ENCODE measurements around the gene CACNA1C. TPM values are rescaled to one million over a fixed set of nuclear protein-coding genes. Genes with fewer than 3 reads are reported as not detected.
"Not testable (repeated sequence)": the region's sequence is repeated elsewhere in the genome, so short reads cannot be mapped to it uniquely, and the experiment has no call there.

The CACNA1C gene
- total RNA-seq, 1 donor from 2014 or later = 171 TPM

DNA sequence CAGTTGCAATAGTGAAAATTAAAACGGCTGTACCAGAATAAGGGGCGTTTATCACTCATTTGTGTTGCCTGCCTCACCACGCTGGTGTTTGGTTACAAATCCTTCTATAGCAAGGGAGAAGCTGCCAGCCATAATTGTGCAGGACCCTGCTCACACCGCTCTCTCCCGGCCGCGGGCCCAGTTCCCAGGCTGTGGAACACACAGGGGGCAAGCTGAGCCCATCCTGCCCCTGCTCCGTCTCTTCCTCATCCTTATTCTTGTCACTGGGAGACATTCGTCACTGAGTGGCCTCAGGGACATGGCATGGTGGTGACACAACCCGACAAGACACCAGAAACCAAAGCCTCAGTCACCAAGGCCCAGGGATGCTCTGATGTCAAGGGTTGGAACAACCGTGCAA, 625.6 kb downstream of the CACNA1C start:
- no peak for DNase-seq (ENCODE audit: missing footprints)
- no peak for ATAC-seq
- intact Hi-C loops (cut with DNase I) = no loop called here

DNA sequence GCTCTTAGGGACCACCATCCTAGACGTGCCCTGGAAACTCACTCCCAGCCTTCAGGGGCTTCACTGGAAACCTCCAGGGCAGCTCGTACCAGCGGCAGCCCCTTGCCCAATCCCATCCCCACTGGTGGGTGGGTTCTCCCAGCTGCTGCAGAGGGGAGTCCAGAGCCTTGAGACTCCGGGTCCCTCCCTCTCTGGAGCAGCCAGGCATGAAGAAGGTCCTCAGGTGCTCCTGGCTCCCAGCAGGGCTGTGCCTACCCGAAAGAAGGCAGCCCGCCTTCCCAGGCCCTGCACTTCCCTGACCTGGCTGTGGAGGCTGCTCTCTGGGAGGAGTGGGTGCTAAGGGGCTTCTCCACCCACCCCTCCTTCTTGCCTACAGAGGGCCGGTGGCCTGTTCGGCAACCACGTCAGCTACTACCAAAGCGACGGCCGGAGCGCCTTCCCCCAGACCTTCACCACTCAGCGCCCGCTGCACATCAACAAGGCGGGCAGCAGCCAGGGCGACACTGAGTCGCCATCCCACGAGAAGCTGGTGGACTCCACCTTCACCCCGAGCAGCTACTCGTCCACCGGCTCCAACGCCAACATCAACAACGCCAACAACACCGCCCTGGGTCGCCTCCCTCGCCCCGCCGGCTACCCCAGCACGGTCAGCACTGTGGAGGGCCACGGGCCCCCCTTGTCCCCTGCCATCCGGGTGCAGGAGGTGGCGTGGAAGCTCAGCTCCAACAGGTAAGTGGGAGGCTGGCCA, 626.5 kb downstream of the CACNA1C start:
- no peak for DNase-seq (ENCODE audit: missing footprints)
- intact Hi-C loops (cut with DNase I) = no loop called here
- no peak for ATAC-seq

DNA sequence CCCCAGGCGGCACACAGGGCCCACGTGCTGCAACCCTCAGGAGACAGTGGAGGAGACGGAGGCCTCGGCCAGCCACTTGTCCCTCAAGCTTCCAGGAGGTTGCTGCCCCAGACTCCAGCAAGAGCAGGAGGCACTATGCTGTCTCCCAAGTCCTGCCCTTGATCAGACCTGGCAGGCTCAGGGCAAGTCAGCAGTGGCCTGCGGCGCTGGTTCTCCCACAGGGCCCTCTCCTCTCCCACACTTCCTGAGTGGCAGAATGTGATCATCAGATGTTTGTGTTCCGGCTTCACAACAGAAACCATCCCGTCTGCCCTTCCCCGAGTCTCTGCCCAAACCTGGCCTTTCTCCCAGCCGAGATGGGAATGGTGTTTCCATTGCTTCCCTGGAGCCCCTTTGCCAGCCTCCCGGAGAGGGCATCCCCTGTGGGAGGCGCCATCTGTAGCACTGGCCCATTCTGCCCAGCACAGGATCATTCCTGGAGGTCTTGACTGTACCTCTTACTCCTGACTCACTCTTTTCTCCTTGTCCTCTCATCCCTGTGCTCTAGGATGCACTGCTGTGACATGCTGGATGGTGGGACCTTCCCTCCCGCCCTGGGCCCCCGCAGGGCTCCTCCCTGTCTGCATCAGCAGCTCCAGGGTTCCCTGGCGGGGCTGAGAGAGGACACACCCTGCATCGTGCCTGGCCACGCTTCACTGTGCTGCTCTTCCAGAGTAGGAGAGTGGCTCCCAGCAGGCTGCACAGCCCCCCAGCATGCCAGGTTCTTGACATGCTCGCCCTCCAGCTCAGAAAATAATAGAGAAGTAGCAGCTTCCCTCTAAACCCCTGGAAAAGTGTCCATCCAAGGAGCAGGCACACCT, 627.3 kb downstream of the CACNA1C start:
- intact Hi-C loops (cut with DNase I) = no loop called here
- no peak for ATAC-seq
- no peak for DNase-seq (ENCODE audit: missing footprints)

DNA sequence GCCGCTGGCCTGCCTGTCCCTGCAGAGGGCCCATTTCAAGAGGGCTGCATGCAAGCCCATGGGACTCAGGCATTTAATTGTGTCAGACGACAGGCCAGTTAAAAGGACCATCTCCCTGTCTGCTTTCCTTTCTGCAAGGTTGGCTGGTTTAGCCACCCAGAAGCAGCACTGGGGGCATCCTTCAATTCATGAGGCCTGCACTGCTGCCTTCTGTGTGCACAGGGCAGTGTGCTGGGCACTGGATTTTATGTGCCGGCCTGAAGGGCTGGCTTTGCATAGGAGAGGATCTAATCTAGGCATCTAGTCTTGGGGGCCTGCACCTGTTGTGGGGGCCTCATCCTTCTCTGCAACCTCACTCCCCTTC, 627.9 kb downstream of the CACNA1C start:
- DNase-seq (ENCODE audit: missing footprints) = no peak
- no peak for ATAC-seq
- intact Hi-C loops (cut with DNase I) = no loop called here

DNA sequence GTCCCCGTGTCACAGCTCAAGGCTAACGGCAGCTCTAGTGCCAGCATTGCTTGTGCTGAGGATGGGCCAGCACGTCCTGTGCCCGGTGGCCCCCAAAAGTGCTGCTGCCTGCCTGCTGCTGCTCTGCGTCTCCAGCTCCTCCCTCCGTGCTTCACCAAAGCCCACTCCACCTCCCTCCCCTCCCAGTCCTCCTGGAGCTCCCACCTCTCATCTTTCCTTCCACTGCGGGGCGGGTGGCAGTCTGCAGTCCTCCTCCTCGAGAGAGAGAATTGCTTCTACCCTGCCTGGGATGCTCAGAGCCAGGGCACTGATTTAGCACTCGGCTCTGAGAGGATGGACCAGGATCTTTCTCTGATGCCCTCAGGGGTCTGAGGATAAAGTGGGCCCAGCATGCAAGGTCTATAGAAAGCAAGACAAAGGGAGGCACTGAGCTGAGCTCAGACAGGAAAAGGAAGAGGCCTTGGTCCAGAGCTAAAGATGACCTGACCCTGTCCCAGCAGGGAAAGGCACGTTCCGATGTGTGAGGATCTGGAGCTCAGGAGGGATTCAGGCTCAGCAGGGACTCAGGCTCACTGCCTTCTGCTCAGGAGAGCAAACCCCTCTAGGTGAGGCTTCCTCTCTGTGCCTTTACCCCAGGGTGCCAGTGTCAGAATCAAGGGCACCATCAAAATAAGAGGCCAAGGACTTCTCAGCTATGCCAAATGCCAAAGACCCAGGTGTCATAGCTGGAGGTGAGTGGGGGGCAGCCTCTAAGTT, 628.8 kb downstream of the CACNA1C start:
- intact Hi-C loops (cut with DNase I) = no loop called here
- DNase-seq (ENCODE audit: missing footprints) (no peak), ATAC-seq (no peak)

DNA sequence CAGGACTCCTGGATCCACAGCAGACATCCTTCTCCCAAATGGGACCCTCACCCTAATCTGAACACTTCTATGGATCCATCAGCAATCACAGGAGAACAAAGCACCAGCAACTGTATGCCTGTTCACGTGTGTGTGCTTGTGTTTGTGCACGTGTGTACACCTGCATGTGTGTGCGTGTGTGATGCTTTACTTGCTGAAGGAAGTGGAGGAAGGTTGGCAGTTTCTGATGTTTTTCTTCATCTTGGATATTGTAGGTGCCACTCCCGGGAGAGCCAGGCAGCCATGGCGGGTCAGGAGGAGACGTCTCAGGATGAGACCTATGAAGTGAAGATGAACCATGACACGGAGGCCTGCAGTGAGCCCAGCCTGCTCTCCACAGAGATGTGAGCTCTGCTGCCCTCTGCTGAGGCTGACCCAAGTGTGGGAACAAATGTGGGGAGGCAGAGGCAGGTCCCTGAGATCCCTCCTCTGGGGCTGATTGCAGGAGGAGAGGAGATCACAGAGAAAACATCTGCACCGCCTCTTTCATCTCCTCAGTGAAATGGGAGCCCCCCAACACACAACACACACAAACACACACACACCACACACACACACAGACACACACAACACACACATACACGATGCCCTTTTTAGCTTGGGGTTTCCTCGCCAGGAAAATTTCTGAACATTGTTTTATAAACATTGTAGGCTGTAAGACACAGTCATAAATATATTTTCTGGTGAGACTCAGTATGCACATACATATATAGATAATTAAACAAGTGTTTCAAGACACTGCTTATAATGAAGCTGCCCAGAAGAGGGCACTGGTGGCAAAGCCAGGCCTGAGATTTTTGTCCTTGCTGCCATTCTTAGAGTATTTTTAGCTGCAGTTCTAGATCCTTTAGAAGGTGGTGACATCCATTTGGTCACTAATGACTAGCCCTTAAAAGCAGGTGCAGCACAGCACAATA, 629.8 kb downstream of the CACNA1C start:
- intact Hi-C loops (cut with DNase I) = no loop called here
- DNase-seq (ENCODE audit: missing footprints) = no peak

DNA sequence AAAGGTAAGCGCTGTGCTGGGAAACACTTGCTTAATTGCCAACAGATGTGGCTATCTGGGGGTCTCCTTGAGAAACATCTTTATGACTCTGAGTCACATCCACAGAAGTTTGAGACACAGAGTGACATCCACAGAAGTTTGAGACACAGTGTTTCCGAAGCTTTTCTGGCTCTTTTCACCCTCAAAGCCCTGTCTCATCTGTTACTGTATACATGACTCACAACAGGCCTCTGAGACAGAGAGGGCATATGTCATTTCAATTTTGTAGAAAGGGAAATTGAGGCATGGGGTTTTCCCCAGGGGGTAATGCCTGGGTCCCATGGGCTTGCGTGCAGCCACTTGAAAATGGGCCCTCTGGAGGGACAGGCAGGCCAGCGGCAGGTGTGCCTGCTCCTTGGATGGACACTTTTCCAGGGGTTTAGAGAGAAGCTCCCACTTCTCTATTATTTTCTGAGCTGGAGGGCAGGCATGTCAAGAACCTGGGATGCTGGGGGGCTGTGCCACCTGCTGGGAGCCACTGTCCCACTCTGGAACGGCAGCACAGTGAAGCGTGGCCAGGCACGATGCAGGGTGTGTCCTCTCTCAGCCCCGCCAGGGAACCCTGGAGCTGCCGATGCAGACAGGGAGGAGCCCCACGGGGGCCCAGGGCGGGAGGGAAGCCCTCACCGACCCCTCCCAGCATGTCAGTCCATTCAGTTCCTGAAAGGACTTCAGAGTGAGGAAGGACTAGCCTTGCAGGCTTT, 630.7 kb downstream of the CACNA1C start:
- DNase-seq (ENCODE audit: missing footprints) (no peak), ATAC-seq (no peak)
- intact Hi-C loops (cut with DNase I) = no loop called here

More for the DNA sequence above, 629.8 kb downstream of the CACNA1C start:
- no peak for ATAC-seq

DNA sequence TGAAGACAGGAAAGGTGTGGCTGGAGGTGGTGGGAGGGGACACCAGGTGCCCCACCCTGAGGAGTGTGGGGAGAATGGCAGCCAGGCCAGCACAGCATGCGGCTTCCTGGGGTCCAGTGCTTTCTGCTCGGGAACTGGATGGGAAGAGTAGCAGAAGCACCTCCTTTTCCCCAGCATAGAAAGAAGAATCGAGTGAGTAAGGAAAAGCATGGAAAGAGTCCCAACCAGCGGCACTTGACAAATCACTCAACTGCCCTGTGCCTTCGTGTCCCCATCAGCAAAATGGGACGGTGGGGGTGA, 631.2 kb downstream of the CACNA1C start:
- intact Hi-C loops (cut with DNase I); DNase-seq (ENCODE audit: missing footprints); ATAC-seq: not testable (repeated sequence)

DNA sequence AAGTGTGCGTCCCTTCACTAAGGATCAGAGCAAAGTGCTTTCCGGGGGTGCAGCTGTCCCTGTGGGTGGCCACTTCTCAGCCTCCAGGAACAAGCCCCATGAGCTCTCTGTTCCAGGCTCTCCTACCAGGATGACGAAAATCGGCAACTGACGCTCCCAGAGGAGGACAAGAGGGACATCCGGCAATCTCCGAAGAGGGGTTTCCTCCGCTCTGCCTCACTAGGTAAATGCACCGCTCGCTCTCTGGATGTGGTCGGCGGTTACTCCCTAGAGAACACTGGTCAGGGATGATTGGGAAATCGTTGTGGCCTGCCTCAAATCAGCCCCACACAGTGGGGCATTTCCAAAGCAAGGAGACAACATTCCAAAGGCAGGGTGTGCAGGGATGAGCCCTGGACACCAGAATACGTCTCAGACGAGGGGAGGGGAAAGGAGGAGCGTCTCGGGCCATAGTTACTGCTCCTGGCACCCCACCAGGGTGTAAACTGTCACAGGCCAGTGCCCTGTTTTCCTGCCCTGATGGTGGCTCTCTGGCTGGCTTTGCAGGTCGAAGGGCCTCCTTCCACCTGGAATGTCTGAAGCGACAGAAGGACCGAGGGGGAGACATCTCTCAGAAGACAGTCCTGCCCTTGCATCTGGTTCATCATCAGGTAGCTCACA, 633.0 kb downstream of the CACNA1C start:
- ATAC-seq; DNase-seq (ENCODE audit: missing footprints); intact Hi-C loops (cut with DNase I): not testable (repeated sequence)

DNA sequence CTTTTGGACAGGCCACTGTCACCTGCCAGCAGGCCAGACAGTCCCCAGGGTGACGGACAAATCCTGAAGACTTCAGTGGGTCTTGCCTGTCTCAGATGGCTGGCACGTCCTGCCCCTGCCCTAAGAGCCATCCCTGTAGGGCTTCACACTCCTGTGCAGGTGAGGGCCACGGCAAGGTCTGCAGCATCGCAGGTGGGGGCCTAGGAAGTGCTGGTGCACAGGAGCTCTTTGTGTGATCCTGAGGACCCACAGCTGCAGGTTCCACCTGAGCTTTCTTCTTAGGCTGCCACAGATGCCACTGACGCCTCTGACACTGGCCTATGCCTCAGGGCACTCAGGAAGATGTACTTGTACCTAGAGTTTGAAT, 633.5 kb downstream of the CACNA1C start:
- intact Hi-C loops (cut with DNase I) = no loop called here
- DNase-seq (ENCODE audit: missing footprints) (no peak), ATAC-seq (no peak)

DNA sequence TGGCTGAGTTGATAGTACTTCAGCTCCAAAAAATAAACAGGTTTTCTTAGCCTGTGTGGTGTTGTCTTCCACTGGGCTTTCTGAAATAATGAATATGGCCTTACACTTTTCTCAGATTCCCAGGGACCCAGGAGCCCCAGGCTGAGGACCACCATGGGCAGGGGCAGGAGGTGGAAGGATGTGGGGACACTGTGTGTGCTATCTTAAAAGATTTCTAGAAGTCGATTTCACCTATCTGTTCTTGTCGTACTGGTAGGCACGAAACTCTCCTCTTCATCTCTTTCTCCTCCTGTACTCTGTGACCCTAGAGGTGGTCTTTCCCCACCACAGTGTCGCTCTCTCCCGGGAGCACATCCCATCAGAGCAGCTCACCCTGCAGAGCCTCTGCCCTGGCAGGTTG, 634.3 kb downstream of the CACNA1C start:
- no peak for ATAC-seq
- intact Hi-C loops (cut with DNase I) = no loop called here
- DNase-seq (ENCODE audit: missing footprints) = no peak

DNA sequence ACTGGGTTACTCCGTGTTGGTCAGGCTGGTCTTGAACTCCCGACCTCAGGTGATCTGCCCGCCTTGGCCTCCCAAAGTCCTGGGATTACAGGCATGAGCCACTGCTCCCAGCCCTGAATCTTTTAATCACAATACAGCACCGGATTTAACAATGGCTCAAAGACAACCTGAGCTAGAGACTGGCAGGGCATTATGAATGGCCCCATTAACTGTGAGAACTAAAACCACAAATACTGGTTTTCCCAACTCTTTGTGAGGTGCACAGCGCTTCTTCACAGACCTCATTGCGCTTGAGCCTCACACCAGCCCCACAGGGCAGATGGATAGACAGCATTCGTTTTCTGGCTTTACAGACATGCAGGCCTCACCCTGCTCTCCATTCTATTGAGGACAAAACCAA, 634.9 kb downstream of the CACNA1C start:
- intact Hi-C loops (cut with DNase I) = no loop called here
- ATAC-seq (no peak), DNase-seq (ENCODE audit: missing footprints) (no peak)

DNA sequence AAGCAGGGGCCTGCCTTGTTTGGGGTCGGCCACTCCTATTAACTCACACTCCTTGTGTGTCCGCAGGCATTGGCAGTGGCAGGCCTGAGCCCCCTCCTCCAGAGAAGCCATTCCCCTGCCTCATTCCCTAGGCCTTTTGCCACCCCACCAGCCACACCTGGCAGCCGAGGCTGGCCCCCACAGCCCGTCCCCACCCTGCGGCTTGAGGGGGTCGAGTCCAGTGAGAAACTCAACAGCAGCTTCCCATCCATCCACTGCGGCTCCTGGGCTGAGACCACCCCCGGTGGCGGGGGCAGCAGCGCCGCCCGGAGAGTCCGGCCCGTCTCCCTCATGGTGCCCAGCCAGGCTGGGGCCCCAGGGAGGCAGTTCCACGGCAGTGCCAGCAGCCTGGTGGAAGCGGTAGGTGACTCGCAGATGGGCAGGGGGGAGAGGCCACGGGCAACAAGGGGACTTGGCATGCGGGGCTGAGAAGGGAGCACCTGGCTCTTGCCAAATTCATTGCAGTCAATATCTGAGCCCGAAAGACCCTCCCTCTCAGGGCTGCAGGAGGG, 635.7 kb downstream of the CACNA1C start:
- intact Hi-C loops (cut with DNase I) = no loop called here
- ATAC-seq (no peak), DNase-seq (ENCODE audit: missing footprints) (no peak)

DNA sequence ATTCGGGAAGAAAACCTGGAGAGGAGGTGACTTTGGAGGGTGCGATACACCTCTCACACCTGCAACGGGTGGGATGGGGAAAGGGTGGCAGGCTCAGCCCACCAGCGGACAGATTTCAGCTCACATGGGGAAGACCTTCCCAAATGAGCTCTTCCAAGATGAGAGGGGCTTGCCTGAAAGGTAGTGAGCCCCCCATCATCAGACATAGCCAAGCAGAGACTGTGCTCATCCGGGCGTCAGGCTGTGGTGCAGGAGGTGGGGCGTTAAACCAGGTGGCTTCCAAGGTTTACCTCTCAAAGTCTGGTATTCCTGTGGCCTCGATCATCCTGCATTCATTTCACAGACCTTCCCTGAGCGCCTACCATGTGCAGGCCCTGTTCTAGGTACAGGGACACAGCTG, 636.6 kb downstream of the CACNA1C start:
- DNase-seq (ENCODE audit: missing footprints) (no peak), ATAC-seq (no peak)
- intact Hi-C loops (cut with DNase I) = no loop called here

DNA sequence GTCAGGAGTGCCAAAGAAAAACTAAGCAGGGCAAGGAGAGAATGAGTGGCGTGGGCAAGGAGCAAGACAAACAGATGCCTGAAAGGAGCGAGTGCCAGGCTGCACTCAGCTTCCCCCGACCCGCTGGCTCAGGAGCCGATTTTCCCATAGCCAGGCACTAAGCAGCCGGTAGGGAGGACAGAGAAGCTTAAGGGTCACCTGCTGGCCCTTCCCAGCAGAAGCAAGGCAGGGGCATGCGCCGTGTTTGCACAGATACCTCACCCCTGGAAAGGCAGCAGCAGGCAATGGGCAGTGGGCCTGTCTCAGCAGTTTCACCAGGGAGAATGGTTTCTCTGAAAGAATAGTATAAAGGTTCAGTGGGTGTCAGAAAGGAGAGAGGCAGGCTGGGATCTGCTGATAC, 637.1 kb downstream of the CACNA1C start:
- DNase-seq (ENCODE audit: missing footprints) (no peak), ATAC-seq (no peak)
- intact Hi-C loops (cut with DNase I) = no loop called here

DNA sequence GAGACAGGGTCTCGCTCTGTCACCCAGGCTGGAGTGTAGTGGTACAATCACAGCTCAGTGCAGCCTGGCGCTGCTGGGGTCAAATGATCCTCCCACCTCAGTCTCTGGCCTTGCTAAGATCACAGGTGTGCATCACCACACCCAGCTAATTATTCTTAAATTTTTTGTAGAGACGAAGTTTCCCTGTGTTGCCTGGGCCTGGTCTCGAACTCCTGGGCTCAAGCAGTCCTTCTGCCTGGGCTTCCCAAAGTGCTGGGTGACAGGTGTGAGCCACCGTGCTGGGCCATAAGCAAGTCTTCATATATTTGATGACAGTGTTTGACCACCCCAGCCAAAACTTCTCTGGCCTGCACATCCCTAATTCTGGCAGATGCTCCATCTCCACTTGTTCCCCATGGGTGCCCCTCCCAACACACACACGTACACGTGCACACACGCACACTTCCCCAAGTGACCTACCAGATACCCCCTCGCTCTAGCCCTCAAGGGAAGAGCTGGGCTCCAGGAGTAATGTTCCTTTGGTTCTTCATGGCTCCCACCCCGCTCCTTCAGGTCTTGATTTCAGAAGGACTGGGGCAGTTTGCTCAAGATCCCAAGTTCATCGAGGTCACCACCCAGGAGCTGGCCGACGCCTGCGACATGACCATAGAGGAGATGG, 637.7 kb downstream of the CACNA1C start:
- ATAC-seq = no peak
- intact Hi-C loops (cut with DNase I) = no loop called here
- DNase-seq (ENCODE audit: missing footprints) = no peak

DNA sequence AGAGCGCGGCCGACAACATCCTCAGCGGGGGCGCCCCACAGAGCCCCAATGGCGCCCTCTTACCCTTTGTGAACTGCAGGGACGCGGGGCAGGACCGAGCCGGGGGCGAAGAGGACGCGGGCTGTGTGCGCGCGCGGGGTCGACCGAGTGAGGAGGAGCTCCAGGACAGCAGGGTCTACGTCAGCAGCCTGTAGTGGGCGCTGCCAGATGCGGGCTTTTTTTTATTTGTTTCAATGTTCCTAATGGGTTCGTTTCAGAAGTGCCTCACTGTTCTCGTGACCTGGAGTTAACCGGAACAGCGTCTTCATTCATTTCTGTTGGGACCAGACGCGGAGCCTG, 638.2 kb downstream of the CACNA1C start:
- ATAC-seq (no peak), DNase-seq (ENCODE audit: missing footprints) (no peak)
- intact Hi-C loops (cut with DNase I) = no loop called here
